SH-SY5Y (cell line): ENCODE measurements around the gene ADAM22.

Source experiments
- GATA2 ChIP-seq: IDR thresholded peaks from 2 replicates; pipeline ENCODE4 v1.6.1; 2011; ENCODE audit warnings: mild to moderate bottlenecking, low read depth, low read length
- GATA3 ChIP-seq: IDR thresholded peaks from 2 replicates; pipeline ENCODE4 v1.6.1; 2011; ENCODE audit warnings: low read depth, mild to moderate bottlenecking, low read length, moderate library complexity

GRCh38 chr7:88089561-88089960 is 155.5 kb downstream of the ADAM22 start:
- TF ChIP-seq GATA3 (no peak), GATA2 (no peak)
